Panc1 (cell line): Measurements from ENCODE around the gene KHDC4. TPM values are rescaled to one million over a fixed set of nuclear protein-coding genes. Genes with fewer than 3 reads are reported as not detected.

Source experiments
- ATAC-seq: fragments of 200-7000 bp; cut with Tn5 transposase; 2 replicates; pipeline ENCODE4 v1.9.1; 2020; ENCODE audit warnings: mild to moderate bottlenecking, moderate library complexity
- BruUV-seq: library from RNA; stranded (reverse); fragments of 400-500 nt; replicated peaks from 2 replicates; lab custom pipeline; 2021; lab: Mats Ljungman, UMichigan
- CTCF ChIA-PET: fragments of 300-600 bp; sonication (Branson Sonifier 250); formaldehyde crosslinking; loops from one replicate; lab custom pipeline; 2022; ENCODE audit warnings: antibody characterized with exemption; lab: Charles Lee
- POLR2A ChIA-PET: fragments of 300-600 bp; sonication (Branson Sonifier 250); formaldehyde crosslinking; loops from one replicate; lab custom pipeline; 2022; ENCODE audit warnings: antibody characterized with exemption; lab: Charles Lee
- DNase-seq: peaks from one replicate; pipeline ENCODE4 v3.0.0-alpha.2; 2010; ENCODE audit warnings: low read depth, low spot score
- H3K27ac ChIP-seq: 2 replicates; pipeline ENCODE4 v1.5.1; 2011; ENCODE audit warnings: mild to moderate bottlenecking, low read length, inconsistent platforms
- H3K27me3 ChIP-seq: fragments of 200-500 bp; sonication (Bioruptor generic); 2 replicates; pipeline ENCODE4 v1.6.0; 2014; ENCODE audit warnings: low read length, inconsistent platforms; ENCODE audit not compliant: control insufficient read depth, insufficient read depth
- H3K36me3 ChIP-seq: fragments of 200-500 bp; sonication (Bioruptor generic); 2 replicates; pipeline ENCODE4 v1.5.1; 2014; ENCODE audit warnings: inconsistent platforms, mild to moderate bottlenecking, low read length, moderate library complexity; ENCODE audit not compliant: control insufficient read depth, insufficient read depth
- H3K4me1 ChIP-seq: 2 replicates; pipeline ENCODE4 v1.5.1; 2011; ENCODE audit warnings: inconsistent platforms, mild to moderate bottlenecking, low read length, moderate library complexity; ENCODE audit not compliant: control insufficient read depth, insufficient read depth
- H3K4me3 ChIP-seq, 2 experiments: 2 replicates each; pipeline ENCODE4 v1.5.1; 2011 to 2012; ENCODE audit warnings: low read depth in 2 of 2, low read length in 2 of 2, mild to moderate bottlenecking in 2 of 2, inconsistent platforms in 1 of 2, moderate library complexity in 1 of 2
- H3K9me3 ChIP-seq: fragments of 200-500 bp; sonication (Bioruptor generic); 2 replicates; pipeline ENCODE4 v1.5.1; 2014; ENCODE audit warnings: low read depth, mild to moderate bottlenecking, inconsistent platforms, low read length, moderate library complexity; ENCODE audit not compliant: control insufficient read depth, insufficient read depth
- CTCF ChIP-seq: fragments of 450-650 bp; IDR thresholded peaks from 2 replicates; pipeline ENCODE4 v1.5.1; 2017; ENCODE audit warnings: mild to moderate bottlenecking
- POLR2AphosphoS5 ChIP-seq: IDR thresholded peaks from 2 replicates; pipeline ENCODE4 v1.6.1; 2012; ENCODE audit warnings: mild to moderate bottlenecking, low read depth, low read length, moderate library complexity
- SIN3A ChIP-seq: IDR thresholded peaks from 2 replicates; pipeline ENCODE4 v1.6.1; 2012; ENCODE audit warnings: low read depth, mild to moderate bottlenecking, low read length, moderate library complexity, borderline replicate concordance; ENCODE audit not compliant: insufficient read depth
- TCF7L2 ChIP-seq: IDR thresholded peaks from 2 replicates; pipeline ENCODE4 v1.6.1; 2011; ENCODE audit warnings: mild to moderate bottlenecking, low read depth, low read length, inconsistent platforms
- in situ Hi-C: cut with HindIII; loops from 2 replicates; pipeline ENCODE4 v1.10.0; 2016; ENCODE audit warnings: low sequenced_read_pairs, low pct_unique_long_range_greater_than_20kb
- intact Hi-C: fragments of 100-400 bp; cut with micrococcal nuclease; formaldehyde crosslinking; loops from one replicate; pipeline ENCODE4 v1.10.0; 2022; ENCODE audit not compliant: unreplicated experiment
- total RNA-seq: library from RNA; stranded (reverse); gene quantifications from one replicate; pipeline ENCODE4 v1.2.1, GENCODE V29; 2021; ENCODE audit not compliant: unreplicated experiment
- TF ChIP-seq, protein P1 (sequence below), 2 experiments: IDR thresholded peaks; 2 replicates each; pipeline ENCODE4 v1.6.1; 2011 to 2012; ENCODE audit warnings: low read depth in 2 of 2, control low read depth in 1 of 2, low read length in 1 of 2, mild to moderate bottlenecking in 1 of 2, moderate library complexity in 1 of 2; ENCODE audit not compliant: insufficient read depth in 1 of 2

Gene KHDC4
- total RNA-seq, 1 experiment from 2014 or later, result 80.4 TPM

DNA sequence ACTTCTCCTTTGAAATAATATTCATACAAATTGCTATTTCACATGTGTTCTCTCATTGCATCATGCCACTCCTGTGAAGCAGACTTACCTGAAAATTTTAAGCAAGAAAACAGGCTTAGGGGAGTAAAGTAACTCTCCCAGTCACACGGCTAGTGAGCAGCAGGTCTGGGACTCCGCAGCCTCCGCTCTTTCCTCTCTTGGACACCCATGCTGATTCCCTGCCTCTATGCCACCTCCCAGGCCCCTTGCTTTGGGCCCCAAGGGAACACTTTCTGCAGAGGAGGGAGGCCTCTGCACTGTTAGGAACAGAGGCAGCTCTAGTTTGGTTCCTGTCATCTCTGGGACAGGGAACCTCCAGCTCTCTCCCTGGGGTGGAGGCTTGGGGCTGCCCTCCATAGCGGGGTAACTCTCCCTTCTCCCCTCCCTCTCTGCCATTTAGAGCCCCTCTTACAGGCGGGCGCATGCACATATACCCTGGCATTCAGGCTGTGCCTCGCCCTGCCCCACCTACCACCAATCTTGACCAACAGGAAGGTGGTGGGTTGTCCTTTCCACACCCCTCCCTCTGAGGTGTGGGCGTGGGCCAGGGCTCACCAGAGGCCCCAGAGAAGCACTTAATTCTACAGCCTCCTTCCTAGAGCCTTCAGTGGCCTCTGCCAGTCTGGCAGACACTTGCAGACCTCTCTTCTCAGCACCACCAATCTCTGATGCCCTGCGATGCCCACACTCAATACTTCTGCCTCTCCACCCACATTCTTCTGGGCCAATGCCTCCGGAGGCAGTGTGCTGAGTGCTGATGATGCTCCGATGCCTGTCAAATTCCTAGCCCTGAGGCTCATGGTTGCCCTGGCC is 7.0 kb upstream of the KHDC4 start, which contains the start of gene RXFP4:
TSS of gene RXFP4 (plus strand) at position 646 of the 852 bp plus-strand sequence. CDS start at position 718, 72 bp downstream.
- H3K27ac ChIP-seq, result peak within 1 kb of the TSS; percentile 99
- ATAC-seq, result peak; percentile 76
- in situ Hi-C loops, result no loop called here

DNA sequence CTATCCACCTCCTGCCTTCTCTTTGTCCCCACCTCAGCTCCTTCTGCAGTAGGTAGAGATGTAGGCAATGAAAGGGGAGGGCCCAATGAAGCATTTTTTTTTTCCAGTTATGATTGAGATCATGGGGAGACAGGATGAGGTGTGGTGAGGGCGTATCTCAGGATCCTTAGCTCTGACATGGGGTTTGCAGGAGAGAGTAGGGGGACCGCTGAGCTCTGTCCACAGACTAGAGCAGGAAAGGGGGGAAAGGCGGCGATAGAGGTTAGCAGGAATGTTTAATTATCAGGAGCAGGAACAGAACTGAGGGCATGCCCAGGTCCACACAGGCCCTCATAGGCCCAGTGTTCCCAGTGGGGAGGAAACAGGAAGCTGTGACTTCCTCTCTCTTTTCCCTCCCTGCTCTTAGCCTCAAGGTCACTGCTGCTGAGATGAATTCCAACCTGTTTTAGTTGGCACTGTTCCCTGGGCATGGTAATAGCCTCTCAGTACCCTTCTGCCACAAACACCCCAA is 6.3 kb upstream of the KHDC4 start:
- intact Hi-C loops, result loop anchor here (5.0 kb wide), 1 partner anchor 117 kb away; no protein-coding TSS in a partner anchor
- TF ChIP-seq CTCF (no peak), SIN3A (no peak), POLR2AphosphoS5 (no peak)
- TF ChIP-seq, protein P1, sequence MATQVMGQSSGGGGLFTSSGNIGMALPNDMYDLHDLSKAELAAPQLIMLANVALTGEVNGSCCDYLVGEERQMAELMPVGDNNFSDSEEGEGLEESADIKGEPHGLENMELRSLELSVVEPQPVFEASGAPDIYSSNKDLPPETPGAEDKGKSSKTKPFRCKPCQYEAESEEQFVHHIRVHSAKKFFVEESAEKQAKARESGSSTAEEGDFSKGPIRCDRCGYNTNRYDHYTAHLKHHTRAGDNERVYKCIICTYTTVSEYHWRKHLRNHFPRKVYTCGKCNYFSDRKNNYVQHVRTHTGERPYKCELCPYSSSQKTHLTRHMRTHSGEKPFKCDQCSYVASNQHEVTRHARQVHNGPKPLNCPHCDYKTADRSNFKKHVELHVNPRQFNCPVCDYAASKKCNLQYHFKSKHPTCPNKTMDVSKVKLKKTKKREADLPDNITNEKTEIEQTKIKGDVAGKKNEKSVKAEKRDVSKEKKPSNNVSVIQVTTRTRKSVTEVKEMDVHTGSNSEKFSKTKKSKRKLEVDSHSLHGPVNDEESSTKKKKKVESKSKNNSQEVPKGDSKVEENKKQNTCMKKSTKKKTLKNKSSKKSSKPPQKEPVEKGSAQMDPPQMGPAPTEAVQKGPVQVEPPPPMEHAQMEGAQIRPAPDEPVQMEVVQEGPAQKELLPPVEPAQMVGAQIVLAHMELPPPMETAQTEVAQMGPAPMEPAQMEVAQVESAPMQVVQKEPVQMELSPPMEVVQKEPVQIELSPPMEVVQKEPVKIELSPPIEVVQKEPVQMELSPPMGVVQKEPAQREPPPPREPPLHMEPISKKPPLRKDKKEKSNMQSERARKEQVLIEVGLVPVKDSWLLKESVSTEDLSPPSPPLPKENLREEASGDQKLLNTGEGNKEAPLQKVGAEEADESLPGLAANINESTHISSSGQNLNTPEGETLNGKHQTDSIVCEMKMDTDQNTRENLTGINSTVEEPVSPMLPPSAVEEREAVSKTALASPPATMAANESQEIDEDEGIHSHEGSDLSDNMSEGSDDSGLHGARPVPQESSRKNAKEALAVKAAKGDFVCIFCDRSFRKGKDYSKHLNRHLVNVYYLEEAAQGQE (IDR thresholded peaks at IDR 0.05; ENCODE audit: insufficient read depth in 1 of 2, low read depth in 2 of 2, low read length in 1 of 2), result no peak

More for the DNA sequence above, 7.0 kb upstream of the KHDC4 start, which contains the start of gene RXFP4:
- POLR2A ChIA-PET, result interaction anchor here (0.6 kb wide), 1 partner anchor 12 kb away, joined by 5 read pairs; no protein-coding TSS in a partner anchor
- peaks cover 65% of the 10 kb centered on the region for H3K4me1 ChIP-seq
- BruUV-seq, result no TSS peak
- CTCF ChIA-PET, result interaction anchor here (2.3 kb wide), 1 partner anchor 48 kb away, joined by 11 read pairs; no protein-coding TSS in a partner anchor
- DNase-seq, result peak; percentile 65
- H3K4me3 ChIP-seq, result peak within 1 kb of the TSS; percentile 43 to 51
- H3K9me3 ChIP-seq, result no peaks in the 10 kb centered on the region
- TF ChIP-seq SIN3A (0 out of 2 replicates have a peak, but pooled peaks have one; percentile 29), POLR2AphosphoS5 (peak; percentile 73), TCF7L2 (no peak), CTCF (no peak)
- TF ChIP-seq, protein P1 (IDR thresholded peaks at IDR 0.05; ENCODE audit: insufficient read depth in 1 of 2, low read depth in 2 of 2, low read length in 1 of 2), result no peak
- intact Hi-C loops, result loop anchor here (5.0 kb wide), 1 partner anchor 116 kb away; no protein-coding TSS in a partner anchor
- no peaks in the 10 kb centered on the region for H3K27me3 ChIP-seq
- no peaks in the 10 kb centered on the region for H3K36me3 ChIP-seq

More for the DNA sequence above, 6.3 kb upstream of the KHDC4 start:
- no peaks in the 10 kb centered on the region for H3K27me3 ChIP-seq
- in situ Hi-C loops, result no loop called here
- ChIA-PET CTCF (interaction anchor here (0.7 to 2.3 kb wide), 2 partner anchors 38 to 49 kb away, joined by 3 to 11 read pairs; partner anchors contain the start of gene ARHGEF2), POLR2A (interaction anchor here (0.6 kb wide), 2 partner anchors 12 to 37 kb away, joined by 3 to 5 read pairs; no protein-coding TSS in a partner anchor)
- H3K36me3 ChIP-seq, result no peaks in the 10 kb centered on the region
- DNase-seq (peak; percentile 36), ATAC-seq (peak; percentile 55)
- H3K4me3 ChIP-seq, result peak overlapping the region in 1 of 2 experiments; percentile 51; a peak in 2 of 4 replicates
- H3K9me3 ChIP-seq, result no peaks in the 10 kb centered on the region
- BruUV-seq, result no TSS peak
- peak overlapping the region; percentile 99 for H3K27ac ChIP-seq
- peaks cover 58% of the 10 kb centered on the region for H3K4me1 ChIP-seq
